Epithelial cell of prostate (primary cell): Measurements from ENCODE around the gene TUBA3C.

Experiments used
- DNase-seq: peaks from one replicate; pipeline ENCODE4 v3.0.0-alpha.2; 2011; ENCODE audit warnings: low read depth, low spot score
- H3K27ac ChIP-seq: fragments of 450-650 bp; 2 replicates; pipeline ENCODE4 v1.5.1; 2017; ENCODE audit warnings: mild to moderate bottlenecking

TUBA3C gene

DNA sequence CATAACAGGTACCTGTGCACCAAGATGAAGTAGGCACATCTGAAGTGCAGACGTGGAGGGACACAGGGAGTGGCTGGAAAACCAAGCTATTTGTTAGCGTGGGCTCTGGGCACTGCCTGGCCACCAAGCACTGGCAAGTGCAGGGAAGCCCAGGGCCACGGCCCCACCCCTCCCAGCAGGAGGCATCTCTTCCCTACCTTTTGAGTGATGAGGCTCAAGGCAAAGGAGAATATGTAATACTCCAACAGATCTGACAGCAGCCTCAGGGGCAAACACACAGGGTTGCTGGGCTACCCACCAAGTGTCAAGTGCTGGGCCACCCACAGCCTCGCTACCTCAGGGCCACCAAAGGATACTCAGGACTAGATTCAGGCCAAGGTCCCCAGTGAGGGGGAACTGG, 11.6 kb downstream of the TUBA3C start:
- H3K27ac ChIP-seq: no peak overlapping the region
- no peak for DNase-seq

DNA sequence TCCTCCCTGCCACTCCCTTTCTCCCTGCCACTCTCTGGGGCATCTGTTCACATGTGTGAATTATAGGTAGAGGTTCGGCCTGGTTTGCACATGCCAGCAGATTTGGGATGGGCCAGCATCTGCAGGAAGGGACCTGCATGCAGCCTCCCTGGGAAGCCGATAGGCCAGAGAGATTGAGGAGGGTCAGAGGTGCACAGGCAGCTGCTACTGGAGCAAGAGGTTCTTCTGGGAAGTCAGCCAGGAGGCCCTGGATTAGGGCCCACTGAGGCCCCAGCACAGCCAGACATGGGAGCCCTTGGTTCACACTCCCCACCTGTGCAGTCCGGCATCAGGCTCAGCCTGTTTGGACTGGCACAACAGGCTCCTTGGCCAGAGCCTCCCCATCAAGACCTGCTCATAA, 12.1 kb downstream of the TUBA3C start:
- no peak for DNase-seq
- H3K27ac ChIP-seq: no peak overlapping the region

DNA sequence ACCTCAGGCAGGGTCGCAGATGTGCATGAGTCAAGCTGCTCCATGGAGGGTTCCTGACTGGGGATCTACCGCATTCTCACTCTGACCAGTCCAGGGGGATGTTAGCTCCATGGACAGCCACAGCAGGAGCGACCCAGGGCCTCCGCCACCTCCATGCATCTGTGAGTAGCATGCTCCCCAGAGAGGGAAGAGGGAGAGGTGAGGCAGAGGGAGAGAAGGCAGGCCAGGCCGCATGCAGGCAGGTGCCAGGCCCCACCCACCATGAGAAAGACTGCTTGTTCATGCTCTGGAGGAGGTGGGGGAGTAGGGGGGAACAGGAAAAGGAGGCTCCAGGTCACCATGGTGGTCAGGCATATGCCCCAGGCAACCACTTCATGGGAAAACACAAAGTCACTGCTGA, 20.3 kb downstream of the TUBA3C start:
- no peak overlapping the region for H3K27ac ChIP-seq
- no peak for DNase-seq

DNA sequence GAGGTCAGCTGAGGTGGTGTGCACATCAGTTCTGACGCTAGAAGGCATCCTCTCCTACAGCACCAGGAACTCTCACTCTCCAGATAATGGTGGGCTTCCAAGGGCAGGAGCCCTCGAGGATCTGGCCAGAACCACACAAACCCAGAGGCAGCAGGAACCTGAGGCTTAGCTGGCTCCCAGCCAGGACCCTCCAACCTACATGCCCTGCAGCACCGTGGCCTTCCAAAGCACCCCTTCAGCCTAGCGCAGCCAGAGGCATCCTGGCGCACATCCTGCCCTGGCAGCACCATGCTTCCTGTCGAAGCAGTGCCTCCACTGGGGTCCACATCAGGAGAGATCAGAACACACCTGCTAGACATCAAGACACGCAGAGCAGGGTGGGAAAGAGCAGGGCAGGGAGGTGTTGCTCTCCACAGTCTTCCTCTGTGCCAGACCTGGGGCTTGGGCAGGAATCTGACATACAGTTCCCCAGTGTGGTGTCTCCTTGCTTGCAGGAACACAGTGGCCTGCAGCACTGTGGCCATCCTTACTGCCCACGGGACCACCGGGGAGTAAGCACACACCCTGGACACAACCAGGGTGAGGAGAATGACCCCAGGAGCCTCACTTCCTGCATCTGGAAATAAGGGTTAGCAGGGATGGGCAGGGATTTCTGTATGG, 21.7 kb downstream of the TUBA3C start:
- no peak for DNase-seq
- no peak overlapping the region for H3K27ac ChIP-seq

DNA sequence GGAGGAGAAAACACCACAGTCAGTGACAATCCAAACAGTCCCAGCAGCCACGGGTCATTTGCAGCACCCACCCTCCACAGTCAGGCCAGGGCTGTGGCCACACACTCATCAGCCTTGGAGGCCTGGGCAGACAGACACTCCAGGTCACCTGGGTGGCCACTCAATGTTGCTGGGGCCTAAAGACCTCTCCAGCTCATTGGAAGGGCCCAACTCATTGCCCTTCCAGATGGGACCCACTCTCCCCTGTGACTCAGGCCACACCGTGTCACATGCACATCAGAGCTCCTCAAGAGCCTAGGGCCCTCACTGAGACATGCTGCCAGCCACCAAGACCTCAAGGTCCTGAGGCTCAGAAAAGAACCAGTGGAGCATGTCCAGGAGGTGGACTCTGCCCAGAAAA, 22.4 kb downstream of the TUBA3C start:
- no peak overlapping the region for H3K27ac ChIP-seq
- no peak for DNase-seq

DNA sequence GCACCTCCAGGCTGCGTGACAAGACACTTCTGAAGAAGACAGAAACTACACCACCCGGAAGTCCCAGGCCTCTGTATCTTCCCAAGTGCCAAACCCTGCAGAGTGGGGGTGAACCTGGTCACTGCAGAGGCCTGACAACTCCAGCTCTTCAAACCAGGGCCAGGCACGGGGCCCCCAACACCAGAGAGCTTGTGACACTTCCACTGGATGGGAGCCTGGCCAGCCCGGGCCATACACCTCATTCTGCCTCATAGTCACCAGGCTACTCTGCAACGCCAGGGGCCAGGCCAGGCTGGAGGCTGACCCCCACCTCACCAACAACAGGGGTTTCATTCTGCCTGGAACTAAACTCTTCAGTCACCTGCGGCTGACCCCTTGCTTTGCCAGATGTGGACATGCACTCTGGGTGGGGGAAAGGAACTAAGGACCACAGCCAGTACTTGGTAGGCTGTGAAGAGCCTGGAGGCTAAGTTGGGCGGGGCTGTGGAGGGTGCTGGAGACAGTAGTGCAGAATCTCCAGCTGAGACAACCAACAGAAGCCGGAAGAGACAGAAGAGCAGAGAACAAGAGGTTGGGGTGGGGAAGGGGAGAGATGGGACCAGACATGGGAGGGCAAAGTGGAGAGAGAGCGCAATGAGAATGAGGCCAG, 23.0 kb downstream of the TUBA3C start:
- no peak overlapping the region for H3K27ac ChIP-seq
- no peak for DNase-seq

DNA sequence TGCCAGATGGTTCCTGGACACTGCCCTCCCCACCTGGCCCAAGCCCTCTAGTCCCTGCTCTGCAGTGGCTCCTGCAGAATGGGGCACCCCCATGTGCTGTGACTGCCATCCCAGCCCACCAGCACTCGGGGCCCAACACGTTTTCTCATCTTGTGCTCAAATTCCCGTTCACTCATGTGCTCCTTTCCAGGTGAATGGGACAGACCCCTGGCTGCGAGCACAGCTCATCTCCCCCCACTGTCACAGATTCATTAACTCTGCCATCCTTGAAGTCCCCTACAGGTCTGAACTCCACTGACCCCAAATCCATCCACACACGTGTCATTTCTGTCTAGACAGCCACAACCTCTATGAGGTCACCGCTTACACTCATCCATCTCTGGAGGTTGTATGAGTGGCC, 23.6 kb downstream of the TUBA3C start:
- no peak overlapping the region for H3K27ac ChIP-seq
- DNase-seq: no peak

DNA sequence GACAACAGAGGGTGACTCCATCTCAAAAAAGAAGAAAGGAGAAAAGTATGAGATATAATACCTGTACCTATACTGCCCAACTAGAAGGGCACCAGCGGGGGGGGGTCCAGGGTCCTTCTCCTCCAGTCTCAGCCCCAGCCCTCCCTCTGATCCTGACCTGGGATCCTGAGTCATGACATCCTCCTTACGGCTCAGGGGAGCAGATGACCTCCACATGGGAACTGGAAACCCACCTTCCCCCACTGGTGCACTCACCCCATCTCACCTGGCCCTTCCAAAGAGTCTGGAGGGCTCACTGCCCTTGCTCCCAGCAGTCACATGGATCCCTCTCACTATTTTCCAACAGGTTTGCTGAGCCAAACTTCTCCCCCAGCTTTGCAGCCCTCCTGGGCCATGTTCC, 24.2 kb downstream of the TUBA3C start:
- H3K27ac ChIP-seq: no peak overlapping the region
- DNase-seq: no peak

DNA sequence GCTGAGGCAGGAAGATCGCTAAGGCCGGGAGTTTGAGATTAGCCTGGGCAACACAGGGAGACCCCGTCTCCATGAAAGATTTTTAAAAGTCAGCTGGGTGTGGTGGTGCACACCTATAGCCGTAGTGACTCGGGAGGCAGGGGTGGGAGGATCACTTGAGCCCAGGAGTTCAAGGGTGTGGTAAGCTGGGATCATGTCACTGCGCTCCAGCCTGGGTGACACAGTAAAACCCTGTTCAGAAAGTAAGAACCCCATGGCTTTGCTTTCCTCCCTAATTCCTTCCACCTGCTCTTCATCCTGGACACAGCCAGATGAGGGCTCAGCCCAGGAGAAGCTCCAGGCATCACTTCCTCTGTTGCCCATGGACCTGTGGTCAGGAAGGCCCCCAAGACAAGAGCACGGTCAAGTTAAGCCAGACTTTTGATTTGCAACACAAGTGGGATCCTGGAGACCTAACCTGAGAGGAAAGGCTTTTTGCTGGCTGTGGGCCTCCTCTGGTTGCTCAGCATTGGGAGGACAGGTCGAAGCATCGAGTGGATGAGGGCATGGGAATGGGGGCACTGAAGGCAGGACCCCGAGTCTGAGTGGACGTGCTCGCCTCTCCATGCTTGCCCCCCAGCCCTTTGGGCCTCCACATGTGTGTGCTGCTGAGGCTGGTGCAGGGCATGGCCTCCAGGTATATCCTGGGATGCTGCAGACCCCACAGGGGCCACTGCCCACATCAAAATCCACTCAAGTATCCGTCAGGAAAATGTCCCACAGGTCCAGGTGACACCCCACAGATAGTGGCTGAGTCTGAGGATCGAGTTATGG, 25.4 kb downstream of the TUBA3C start:
- DNase-seq: no peak
- H3K27ac ChIP-seq: no peak overlapping the region

DNA sequence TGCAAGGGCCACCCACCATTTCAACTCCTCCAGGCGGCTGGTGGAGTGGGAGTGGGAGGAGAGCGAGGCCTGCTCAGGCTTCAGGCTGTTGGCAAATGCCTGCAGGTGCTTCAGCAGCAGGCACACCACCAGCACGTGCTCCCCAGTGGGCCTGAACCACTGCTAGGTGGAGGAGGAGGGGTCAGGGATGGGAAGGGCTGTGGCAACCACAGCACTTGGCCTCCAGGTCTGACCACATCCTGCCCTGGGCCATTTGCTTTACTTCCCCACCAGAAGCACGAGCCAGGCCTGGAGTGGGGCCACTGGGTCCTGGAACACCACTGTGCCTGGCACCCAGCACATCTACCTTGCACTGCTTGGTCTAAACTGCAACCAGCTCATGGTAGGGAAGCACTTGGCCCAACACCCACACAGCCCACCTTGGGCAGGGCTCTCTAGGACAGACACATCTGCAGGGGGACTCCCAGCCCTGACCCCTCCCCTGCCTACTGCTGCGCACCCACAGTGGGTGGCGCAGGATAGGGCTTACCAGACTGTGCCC, 26.2 kb downstream of the TUBA3C start:
- no peak overlapping the region for H3K27ac ChIP-seq
- no peak for DNase-seq

DNA sequence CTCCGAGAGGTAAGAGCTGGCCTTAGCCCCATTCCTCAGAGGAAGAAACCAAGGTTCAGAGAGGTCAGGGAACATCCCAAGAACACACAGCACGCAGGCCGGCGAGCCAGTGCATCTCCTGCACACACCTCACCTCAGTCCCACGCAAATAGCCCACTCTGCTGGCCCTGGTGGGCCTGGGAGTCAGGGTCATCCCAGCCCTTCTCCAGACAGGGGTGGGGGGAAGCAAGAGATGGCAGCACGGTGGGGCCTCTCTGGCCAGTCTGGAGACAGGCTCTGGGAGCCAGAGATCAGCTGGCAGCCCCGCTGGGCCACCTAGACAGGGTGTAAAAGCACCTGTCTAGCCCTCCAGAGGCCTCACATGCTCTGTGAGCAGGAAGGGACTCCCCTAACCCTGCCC, 26.8 kb downstream of the TUBA3C start:
- H3K27ac ChIP-seq: no peak overlapping the region
- DNase-seq: no peak

DNA sequence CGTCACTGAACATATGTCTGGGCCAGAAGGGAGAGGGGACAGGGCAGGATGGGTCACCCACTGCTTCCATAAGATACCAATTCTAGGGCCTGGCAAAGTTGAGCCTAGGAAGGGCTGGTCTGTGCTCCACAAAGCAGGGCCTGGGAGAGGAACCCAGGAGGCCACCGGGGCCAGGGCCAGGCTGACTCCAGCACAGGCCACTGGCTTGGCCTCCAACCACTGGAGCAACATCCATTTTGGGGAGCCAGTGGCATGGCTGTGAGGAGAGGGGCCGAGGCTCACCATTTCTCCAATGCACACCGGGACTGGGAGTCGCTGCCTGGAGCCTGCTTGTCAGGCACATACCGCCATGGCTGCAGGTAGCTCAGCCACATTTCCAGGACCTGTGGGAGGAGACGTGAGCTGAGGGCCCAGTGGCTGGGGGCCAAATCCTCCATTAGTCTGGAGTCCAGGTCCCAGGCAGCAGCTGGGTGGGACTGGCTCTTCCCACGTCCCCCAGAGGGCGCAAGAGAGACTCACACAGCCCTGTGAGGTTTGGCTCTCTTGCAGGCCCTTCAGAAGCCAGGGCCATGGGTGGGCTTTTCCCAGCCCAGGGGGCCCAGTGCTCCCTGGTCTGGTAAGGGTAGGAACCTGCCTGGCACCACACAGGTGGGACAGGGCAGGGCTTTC, 27.7 kb downstream of the TUBA3C start:
- H3K27ac ChIP-seq: no peak overlapping the region
- DNase-seq: no peak

DNA sequence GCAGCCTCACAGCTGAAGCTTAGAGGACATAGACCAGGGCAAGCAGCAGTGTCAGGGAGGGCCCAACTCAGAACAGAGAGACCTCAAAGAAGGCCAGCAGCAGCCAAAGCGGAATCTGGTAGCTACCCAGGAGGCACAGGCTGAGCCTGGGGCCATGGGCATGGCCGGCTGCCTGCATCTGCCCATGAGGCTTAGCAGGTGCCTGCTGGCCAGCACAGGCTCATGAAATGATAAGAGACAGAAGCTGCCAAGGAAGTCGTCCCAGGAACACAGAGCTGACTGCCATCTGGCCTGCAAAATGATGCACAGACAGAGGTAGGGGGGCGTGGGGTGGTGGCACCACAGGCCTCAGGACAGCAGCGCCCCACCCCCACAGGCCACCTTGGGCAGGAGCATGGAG, 29.2 kb downstream of the TUBA3C start:
- H3K27ac ChIP-seq: no peak overlapping the region
- DNase-seq: no peak

DNA sequence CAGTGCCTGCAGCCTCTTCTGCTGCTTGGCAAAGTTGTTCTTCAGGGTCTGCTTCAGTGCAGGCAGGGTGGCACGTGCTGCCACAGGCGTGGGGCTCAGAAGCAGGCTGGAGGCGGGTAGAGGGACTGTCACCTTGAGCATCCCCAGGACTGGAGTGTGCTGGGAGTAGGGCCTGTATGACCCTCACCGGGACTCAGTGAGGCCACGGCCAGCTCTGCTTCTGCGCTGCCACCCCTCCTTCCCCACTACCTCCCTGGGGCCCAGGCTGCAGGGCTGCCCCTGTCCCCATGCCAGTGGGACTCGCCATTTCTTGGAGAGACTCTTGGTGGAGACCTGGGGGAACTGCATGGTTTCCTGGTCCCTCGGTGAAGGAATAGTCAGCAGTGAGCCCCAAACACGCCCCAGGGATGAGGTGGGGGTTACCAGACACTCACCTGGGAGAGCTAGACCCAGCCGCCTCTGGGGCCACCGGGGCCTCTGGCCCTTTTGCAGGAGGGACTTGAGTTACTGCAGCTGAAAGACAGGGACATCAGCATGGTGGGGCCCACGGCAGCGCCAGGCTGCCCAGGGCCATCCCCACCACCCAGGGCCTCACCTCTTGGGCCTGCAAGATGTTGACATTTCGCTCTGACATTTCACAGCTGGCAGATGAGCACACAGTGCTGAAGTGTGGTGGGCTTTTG, 29.9 kb downstream of the TUBA3C start:
- H3K27ac ChIP-seq: no peak overlapping the region
- no peak for DNase-seq

DNA sequence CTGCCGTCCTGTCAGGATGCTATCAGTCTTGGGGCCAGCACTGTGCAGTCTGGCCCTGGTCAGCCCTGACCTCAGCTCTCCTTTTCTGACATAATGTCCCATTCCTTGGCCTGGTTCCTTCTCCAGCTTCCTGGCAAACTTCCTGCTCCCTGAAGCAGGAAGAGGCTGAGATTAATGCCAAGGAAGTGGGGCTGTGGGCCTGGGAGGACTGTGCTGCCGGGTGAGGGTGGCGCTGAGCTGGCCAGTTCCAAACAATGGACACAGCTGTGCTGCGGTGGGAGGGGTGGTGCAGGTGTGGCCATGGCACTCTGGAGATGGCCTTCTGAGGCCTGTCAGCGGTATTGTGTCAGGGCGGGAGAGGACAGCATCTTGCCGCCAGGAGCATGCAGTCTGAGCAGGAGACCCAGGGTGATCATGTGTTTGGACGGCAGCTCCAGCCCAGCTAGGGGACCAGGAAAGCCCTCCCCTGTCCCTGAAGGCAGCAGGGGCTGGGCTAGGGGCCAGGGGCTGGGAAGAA, 30.9 kb downstream of the TUBA3C start:
- H3K27ac ChIP-seq: no peak overlapping the region
- no peak for DNase-seq

DNA sequence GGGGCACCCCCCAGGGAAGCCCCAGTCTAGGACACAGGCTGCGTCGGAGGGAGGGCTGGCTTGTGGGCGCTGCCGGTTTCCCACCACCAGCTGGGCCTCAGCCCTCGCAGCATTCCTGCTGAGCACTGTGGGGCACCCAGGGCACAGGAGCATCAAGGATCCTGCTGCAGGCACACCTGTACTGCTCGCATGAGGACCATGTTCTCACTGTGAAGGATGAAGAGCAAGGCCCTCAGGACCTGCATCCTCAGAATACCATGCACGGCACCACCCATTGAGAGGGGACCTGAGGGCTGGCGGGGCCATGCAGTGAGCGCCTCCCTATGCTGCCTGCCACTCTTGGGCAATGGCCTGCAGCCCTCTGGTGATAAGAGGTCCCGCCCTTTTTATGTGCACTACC, 31.4 kb downstream of the TUBA3C start:
- DNase-seq: no peak

DNA sequence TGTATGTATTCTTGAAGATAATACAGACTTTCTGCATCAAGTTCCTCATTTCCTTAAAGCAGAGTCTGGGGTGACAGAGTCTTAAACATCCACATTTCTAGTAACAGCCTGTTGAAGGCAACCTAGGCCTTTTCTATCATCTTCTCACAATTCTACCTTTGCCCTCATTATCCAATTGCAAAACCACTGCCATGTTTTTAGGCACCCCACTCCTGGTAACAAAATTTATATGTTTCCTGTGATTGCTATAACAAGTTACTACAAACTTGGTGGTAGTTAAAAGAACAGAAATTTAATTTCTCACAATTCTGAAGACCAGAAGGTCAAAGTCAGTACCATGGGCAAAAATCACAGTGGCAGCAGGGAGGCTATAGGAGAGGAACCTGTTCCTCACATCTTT, 33.1 kb downstream of the TUBA3C start:
- H3K27ac ChIP-seq: no peak overlapping the region
- DNase-seq: no peak

More for the DNA sequence above, 31.4 kb downstream of the TUBA3C start:
- H3K27ac ChIP-seq: no peak overlapping the region
